Activated naive CD4-positive, alpha-beta T cell treated with anti-CD3 and anti-CD28 coated beads, Interleukin-2, amount 50 U/mL, for 72 hours (primary cell): ENCODE measurements around the gene ZC3HAV1L. TPM values are rescaled to one million over a fixed set of nuclear protein-coding genes. Genes with fewer than 3 reads are reported as not detected.
"Not testable (repeated sequence)": the region's sequence is repeated elsewhere in the genome, so short reads cannot be mapped to it uniquely, and the experiment has no call there.

Experiments used
- ATAC-seq, 2 donors: fragments of 150-1000 bp; cut with Tn5 transposase; 2 replicates each; pipeline ENCODE4 v1.10.0; 2021; ENCODE audit warnings: mild to moderate bottlenecking in 2 of 2, moderate library complexity in 2 of 2
- DNase-seq, 2 donors: peaks; one replicate each; pipeline ENCODE4 v3.0.0; 2021 to 2022; ENCODE audit warnings: low spot score in 2 of 2
- H3K27ac Mint-ChIP-seq, 2 donors: one replicate each; pipeline ENCODE4 v1.8.0; 2022; ENCODE audit warnings: mild to moderate bottlenecking in 2 of 2, mixed read lengths in 2 of 2
- H3K36me3 Mint-ChIP-seq, 2 donors: one replicate each; pipeline ENCODE4 v1.8.0; 2022; ENCODE audit warnings: mixed read lengths in 2 of 2
- H3K9me3 Mint-ChIP-seq, 2 donors: one replicate each; pipeline ENCODE4 v1.8.0; 2022; ENCODE audit warnings: mixed read lengths in 2 of 2
- total RNA-seq, 2 donors: library from RNA; stranded (reverse); gene quantifications; one replicate each; pipeline ENCODE4 v1.2.3, GENCODE V29; 2022

Gene ZC3HAV1L
- total RNA-seq, 2 donors from 2014 or later, result 2.0 to 22.6 TPM

GRCh38 chr7:139036901-139037300 lies 1.1 kb upstream of the ZC3HAV1L start:
- H3K27ac Mint-ChIP-seq, result no peak overlapping the region
- ATAC-seq, result no peak
- peaks cover 0 to 16% of the 10 kb centered on the region in 2 donors for H3K36me3 Mint-ChIP-seq
- no peak for DNase-seq
- no peaks in the 10 kb centered on the region for H3K9me3 Mint-ChIP-seq

GRCh38 chr7:139034855-139035585 lies 822 bp downstream of the ZC3HAV1L start:
- peak in 1 of 2 donors; percentile 20 for DNase-seq
- peak overlapping the region; percentile 52 to 75 for H3K27ac Mint-ChIP-seq
- peak; percentile 25 to 39 for ATAC-seq
- H3K36me3 Mint-ChIP-seq, result peaks cover 1 to 23% of the 10 kb centered on the region in 2 donors
- no peaks in the 10 kb centered on the region for H3K9me3 Mint-ChIP-seq

GRCh38 chr7:139034336-139034735 lies 1.5 kb downstream of the ZC3HAV1L start:
- DNase-seq (no peak), ATAC-seq (no peak)
- Mint-ChIP-seq H3K36me3 (peaks cover 8 to 30% of the 10 kb centered on the region in 2 donors), H3K9me3 (no peaks in the 10 kb centered on the region), H3K27ac (peak overlapping the region in 1 of 2 donors; percentile 52)

GRCh38 chr7:139033346-139034114 lies 2.3 kb downstream of the ZC3HAV1L start:
- peak overlapping the region in 1 of 2 donors; percentile 52 for H3K27ac Mint-ChIP-seq
- H3K36me3 Mint-ChIP-seq, result peaks cover 11 to 35% of the 10 kb centered on the region in 2 donors
- ATAC-seq, result no peak

GRCh38 chr7:139032473-139032872 lies 3.4 kb downstream of the ZC3HAV1L start:
- Mint-ChIP-seq H3K27ac (no peak overlapping the region), H3K36me3 (peaks cover 18 to 42% of the 10 kb centered on the region in 2 donors), H3K9me3 (no peaks in the 10 kb centered on the region)
- ATAC-seq (no peak), DNase-seq (no peak)

More at GRCh38 chr7:139033346-139034114, 2.3 kb downstream of the ZC3HAV1L start:
- no peak for DNase-seq
- no peaks in the 10 kb centered on the region for H3K9me3 Mint-ChIP-seq

GRCh38 chr7:139029353-139029752 lies 6.5 kb downstream of the ZC3HAV1L start:
- H3K9me3 Mint-ChIP-seq, result no peaks in the 10 kb centered on the region

GRCh38 chr7:139026551-139026950 lies 9.3 kb downstream of the ZC3HAV1L start:
- DNase-seq (no peak), ATAC-seq (no peak)
- H3K9me3 Mint-ChIP-seq, result no peaks in the 10 kb centered on the region
- H3K36me3 Mint-ChIP-seq, result peaks cover 28 to 50% of the 10 kb centered on the region in 2 donors
- H3K27ac Mint-ChIP-seq, result no peak overlapping the region

More at GRCh38 chr7:139029353-139029752, 6.5 kb downstream of the ZC3HAV1L start:
- ATAC-seq (no peak), DNase-seq (no peak)
- peaks cover 28 to 57% of the 10 kb centered on the region in 2 donors for H3K36me3 Mint-ChIP-seq
- H3K27ac Mint-ChIP-seq, result no peak overlapping the region

- not testable (repeated sequence) for H3K27ac Mint-ChIP-seq, DNase-seq, ATAC-seq, H3K9me3 Mint-ChIP-seq
- peaks cover 28 to 46% of the 10 kb centered on the region in 2 donors for H3K36me3 Mint-ChIP-seq
Observed at GRCh38 chr7:139025861-139026260, 10.0 kb downstream of the ZC3HAV1L start.

- H3K9me3 Mint-ChIP-seq, result no peaks in the 10 kb centered on the region
- H3K36me3 Mint-ChIP-seq, result peaks cover 12 to 26% of the 10 kb centered on the region in 2 donors
- H3K27ac Mint-ChIP-seq, result no peak overlapping the region
- ATAC-seq, result no peak
- no peak for DNase-seq
Observed at GRCh38 chr7:139023076-139023475, 12.8 kb downstream of the ZC3HAV1L start.

GRCh38 chr7:139022286-139022685 lies 13.6 kb downstream of the ZC3HAV1L start:
- Mint-ChIP-seq H3K36me3 (peaks cover 10 to 24% of the 10 kb centered on the region in 2 donors), H3K27ac (no peak overlapping the region), H3K9me3 (no peaks in the 10 kb centered on the region)
- DNase-seq, result no peak
- ATAC-seq, result no peak

GRCh38 chr7:139018910-139019309 lies 16.9 kb downstream of the ZC3HAV1L start:
- ATAC-seq (no peak), DNase-seq (no peak)
- Mint-ChIP-seq H3K9me3 (no peaks in the 10 kb centered on the region), H3K27ac (peak overlapping the region in 1 of 2 donors; percentile 23), H3K36me3 (peaks cover 0 to 9% of the 10 kb centered on the region in 2 donors)

GRCh38 chr7:139016931-139017511 lies 18.8 kb downstream of the ZC3HAV1L start:
- Mint-ChIP-seq H3K36me3 (peaks cover 0 to under 1% of the 10 kb centered on the region in 2 donors), H3K9me3 (no peaks in the 10 kb centered on the region)
- ATAC-seq, result peak; percentile 88 to 92

GRCh38 chr7:139011373-139011772 lies 24.5 kb downstream of the ZC3HAV1L start:
- Mint-ChIP-seq H3K36me3 (no peaks in the 10 kb centered on the region), H3K9me3 (no peaks in the 10 kb centered on the region), H3K27ac (no peak overlapping the region)
- DNase-seq (no peak), ATAC-seq (no peak)

More at GRCh38 chr7:139016931-139017511, 18.8 kb downstream of the ZC3HAV1L start:
- DNase-seq, result peak in 1 of 2 donors; percentile 51
- no peak overlapping the region for H3K27ac Mint-ChIP-seq

GRCh38 chr7:139004321-139005090 lies 31.3 kb downstream of the ZC3HAV1L start:
- Mint-ChIP-seq H3K27ac (no peak overlapping the region), H3K9me3 (peaks cover 7 to 8% of the 10 kb centered on the region in 2 donors), H3K36me3 (peaks cover 6 to 22% of the 10 kb centered on the region in 2 donors)
- no peak for ATAC-seq
- no peak for DNase-seq

GRCh38 chr7:138999414-138999813 lies 36.4 kb downstream of the ZC3HAV1L start:
- peaks cover 0 to 4% of the 10 kb centered on the region in 2 donors for H3K9me3 Mint-ChIP-seq
- DNase-seq, result no peak
- ATAC-seq, result no peak
- no peak overlapping the region for H3K27ac Mint-ChIP-seq
- peaks cover 0 to 16% of the 10 kb centered on the region in 2 donors for H3K36me3 Mint-ChIP-seq

- Mint-ChIP-seq H3K9me3 (peaks cover 0 to 10% of the 10 kb centered on the region in 2 donors), H3K36me3 (peaks cover 4 to 13% of the 10 kb centered on the region in 2 donors), H3K27ac (no peak overlapping the region)
- DNase-seq (no peak), ATAC-seq (peak in 1 of 2 donors; percentile 37)
Observed at GRCh38 chr7:138992052-138992531, 43.8 kb downstream of the ZC3HAV1L start.
